ENCODE data around the gene CTSA.

DNA sequence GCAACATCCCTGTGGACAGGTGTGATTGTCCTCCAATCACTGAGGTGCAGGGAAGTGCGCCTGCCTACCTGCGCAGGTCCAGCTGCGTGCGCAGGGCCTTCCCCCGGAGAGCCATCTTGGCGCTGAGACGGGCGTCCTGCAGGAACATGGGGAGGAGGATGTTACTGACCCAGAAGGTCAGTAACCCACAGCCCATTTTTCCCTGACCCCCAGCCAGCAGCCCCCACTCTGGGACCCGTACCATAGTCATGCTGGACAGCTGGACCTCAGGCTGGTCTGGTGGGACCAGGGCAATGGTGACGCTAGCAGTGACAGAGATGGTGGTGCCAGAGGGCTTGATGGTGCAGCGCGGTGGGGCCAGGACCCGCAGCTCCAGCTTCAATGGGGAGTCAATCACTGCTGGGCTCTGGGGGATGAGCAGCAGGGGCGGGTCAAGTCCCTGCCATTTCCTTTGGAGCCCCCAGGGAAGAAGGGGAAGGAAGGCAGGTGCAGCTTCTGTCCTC is 11.1 kb downstream of the CTSA start:
- TF ChIP-seq, protein P1, sequence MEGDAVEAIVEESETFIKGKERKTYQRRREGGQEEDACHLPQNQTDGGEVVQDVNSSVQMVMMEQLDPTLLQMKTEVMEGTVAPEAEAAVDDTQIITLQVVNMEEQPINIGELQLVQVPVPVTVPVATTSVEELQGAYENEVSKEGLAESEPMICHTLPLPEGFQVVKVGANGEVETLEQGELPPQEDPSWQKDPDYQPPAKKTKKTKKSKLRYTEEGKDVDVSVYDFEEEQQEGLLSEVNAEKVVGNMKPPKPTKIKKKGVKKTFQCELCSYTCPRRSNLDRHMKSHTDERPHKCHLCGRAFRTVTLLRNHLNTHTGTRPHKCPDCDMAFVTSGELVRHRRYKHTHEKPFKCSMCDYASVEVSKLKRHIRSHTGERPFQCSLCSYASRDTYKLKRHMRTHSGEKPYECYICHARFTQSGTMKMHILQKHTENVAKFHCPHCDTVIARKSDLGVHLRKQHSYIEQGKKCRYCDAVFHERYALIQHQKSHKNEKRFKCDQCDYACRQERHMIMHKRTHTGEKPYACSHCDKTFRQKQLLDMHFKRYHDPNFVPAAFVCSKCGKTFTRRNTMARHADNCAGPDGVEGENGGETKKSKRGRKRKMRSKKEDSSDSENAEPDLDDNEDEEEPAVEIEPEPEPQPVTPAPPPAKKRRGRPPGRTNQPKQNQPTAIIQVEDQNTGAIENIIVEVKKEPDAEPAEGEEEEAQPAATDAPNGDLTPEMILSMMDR (IDR thresholded peaks at IDR 0.05; ENCODE audit: low read depth, low read length) = no peak
- no peak for TF ChIP-seq EZH2phosphoT487 (IDR thresholded peaks at IDR 0.05; ENCODE audit: low read depth)

Measured in OCI-LY3 (cell line).